PFSK-1 (cell line): ENCODE measurements around the gene RNF169.

Experiments used
- FOXP2 ChIP-seq: optimal IDR thresholded peaks from 2 replicates; pipeline ENCODE3; 2011; ENCODE audit warnings: borderline replicate concordance, control low read depth, inconsistent platforms; ENCODE audit not compliant: insufficient read depth; ENCODE audit errors: extremely low read length, extremely low read depth
- POLR2AphosphoS5 ChIP-seq: IDR thresholded peaks from 2 replicates; pipeline ENCODE4 v1.6.1; 2012; ENCODE audit warnings: low read depth, mild to moderate bottlenecking, control low read depth, low read length, moderate library complexity
- REST ChIP-seq, 2 experiments: IDR thresholded peaks; 2 replicates each; pipeline versions ENCODE4 v1.6.1 to v1.8.0; 2011 to 2012; ENCODE audit warnings: low read depth in 2 of 2, low read length in 2 of 2, control low read depth in 1 of 2, inconsistent platforms in 1 of 2, mild to moderate bottlenecking in 1 of 2, moderate library complexity in 1 of 2; ENCODE audit not compliant: insufficient read depth in 1 of 2
- SIN3A ChIP-seq: IDR thresholded peaks from 2 replicates; pipeline ENCODE4 v1.6.1; 2012; ENCODE audit warnings: mild to moderate bottlenecking, low read length, moderate library complexity, borderline replicate concordance; ENCODE audit not compliant: insufficient read depth
- TAF1 ChIP-seq: IDR thresholded peaks from 2 replicates; pipeline ENCODE4 v1.6.1; 2012; ENCODE audit warnings: low read length, control low read depth, borderline replicate concordance; ENCODE audit not compliant: insufficient read depth

- no peak for TF ChIP-seq REST (IDR thresholded peaks at IDR 0.05; ENCODE audit: insufficient read depth in 1 of 2, low read depth in 2 of 2, low read length in 2 of 2)
- TF ChIP-seq POLR2AphosphoS5, result no peak
- TF ChIP-seq TAF1, result no peak
- no peak for TF ChIP-seq SIN3A
- no peak for TF ChIP-seq FOXP2
Measured at GRCh38 chr11:74786574-74786973, 37.9 kb downstream of the RNF169 start.
